Measurements from ENCODE around the gene WDR91.

Gene WDR91

DNA sequence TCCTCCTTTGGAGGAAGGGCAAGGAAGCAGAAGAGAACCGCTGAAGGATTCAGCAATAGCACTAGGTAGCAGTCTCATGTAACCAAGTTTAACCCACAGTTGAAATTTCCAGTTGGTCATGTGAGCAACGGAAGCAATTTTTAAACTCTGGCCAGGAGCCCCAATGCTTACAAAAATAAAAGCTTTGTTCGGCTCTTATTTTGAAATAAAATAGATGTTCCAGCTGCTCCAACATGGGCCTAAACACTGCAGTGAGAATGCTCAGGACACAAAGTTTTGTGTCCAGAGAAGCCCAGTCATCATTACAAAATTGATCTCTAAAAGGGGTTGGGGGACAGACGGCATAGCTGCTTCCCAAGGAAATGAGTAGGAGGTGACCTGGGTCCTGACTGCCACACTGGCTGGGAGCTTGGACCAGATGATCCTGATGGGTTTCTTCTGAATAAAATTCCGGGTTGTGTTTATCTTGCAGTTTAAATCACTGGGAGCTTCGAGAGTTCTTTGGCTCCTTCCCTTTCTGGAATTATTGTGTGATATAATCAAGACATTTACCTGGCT is 63.9 kb downstream of the WDR91 start:
- FAIRE-seq (no peak), DNase-seq (ENCODE audit: extremely low spot score, insufficient read length, low read depth) (no peak)

DNA sequence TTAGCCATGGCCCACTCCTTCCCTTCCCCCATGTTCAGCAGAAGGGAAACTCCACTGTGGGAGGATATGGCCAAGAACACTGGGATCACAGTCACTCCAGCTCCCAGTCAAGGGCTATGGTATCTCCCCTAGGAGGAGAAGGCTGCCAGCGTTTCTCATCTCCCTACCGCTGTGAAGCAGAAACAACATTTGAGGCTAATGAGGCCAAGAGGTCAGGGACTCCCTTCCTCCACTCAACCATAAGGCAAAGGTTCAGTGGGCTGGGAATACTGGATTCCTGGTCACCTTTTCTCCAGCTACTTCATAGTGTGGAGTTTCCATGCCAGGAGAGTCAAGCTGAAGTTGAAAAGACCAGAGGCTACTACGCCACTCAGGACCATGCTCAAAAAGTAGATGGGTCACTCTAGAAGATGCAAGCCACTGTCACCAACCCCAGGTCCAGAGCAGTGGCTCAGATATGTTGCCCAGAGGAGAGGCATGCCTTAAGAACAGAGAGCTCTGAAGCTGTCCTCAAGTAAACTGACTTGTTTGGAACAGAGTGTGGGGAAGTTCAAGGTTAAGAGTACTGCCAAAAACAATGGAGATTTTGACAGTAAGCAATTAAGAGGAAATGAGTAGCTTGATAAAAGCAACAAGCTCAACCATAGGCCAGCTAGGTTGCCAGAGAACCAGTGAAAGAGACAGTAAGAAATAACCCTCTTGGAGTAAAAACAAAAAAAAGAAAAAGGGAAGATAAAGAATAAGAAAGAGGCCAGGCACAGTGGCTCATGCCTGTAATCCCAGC is 67.2 kb downstream of the WDR91 start:
- FAIRE-seq (no peak), DNase-seq (ENCODE audit: extremely low spot score, insufficient read length, low read depth) (no peak)
